ENCODE results near the gene CEPT1. TPM values are rescaled to one million over a fixed set of nuclear protein-coding genes. Genes with fewer than 3 reads are reported as not detected.

The CEPT1 gene
- polyA plus RNA-seq, 3 donors: 20.8 to 44.3 (median 26.9) TPM

DNA sequence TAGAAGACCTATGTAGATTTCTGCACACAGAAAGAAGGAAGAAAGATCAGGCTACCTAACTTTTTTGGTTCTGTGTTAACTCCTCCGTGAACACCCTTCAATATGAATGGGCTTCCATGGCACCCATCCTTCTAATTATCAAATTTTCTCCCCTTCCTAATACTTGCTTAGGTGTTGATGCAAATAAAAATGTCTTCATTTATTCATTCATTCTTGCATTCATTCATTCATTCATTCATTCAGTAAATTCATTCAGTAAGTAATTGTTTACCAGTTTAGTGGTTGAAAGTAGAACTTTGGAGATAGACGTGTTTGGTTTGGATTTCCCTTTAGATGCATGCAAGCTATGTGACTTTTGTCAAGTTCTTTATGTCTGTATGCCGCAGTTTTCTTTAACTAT is 92.1 kb downstream of the CEPT1 start:
- no CpG with 5 or more reads among the region's 3 CpGs for WGBS (ENCODE audit: insufficient coverage)
- no peaks in the 10 kb centered on the region for H3K36me3 Mint-ChIP-seq
- H3K4me2 ChIP-seq (replicated peaks; ENCODE audit: extremely low read depth, low read length, poor library complexity, severe bottlenecking): no peak overlapping the region
- H3K27me3 ChIP-seq (ENCODE audit: control insufficient read depth in 2 of 2, insufficient read depth in 2 of 2, low read length in 2 of 2): peaks cover 2 to 6% of the 10 kb centered on the region in 2 donors
- no peak overlapping the region for H3K4me3 Mint-ChIP-seq
- no peak overlapping the region for H2AFZ ChIP-seq (ENCODE audit: insufficient read depth, low read depth, low read length, poor library complexity, severe bottlenecking)
- no peaks in the 10 kb centered on the region for H4K20me1 ChIP-seq (ENCODE audit: insufficient read depth, low read length)
- TF ChIP-seq, protein P1, sequence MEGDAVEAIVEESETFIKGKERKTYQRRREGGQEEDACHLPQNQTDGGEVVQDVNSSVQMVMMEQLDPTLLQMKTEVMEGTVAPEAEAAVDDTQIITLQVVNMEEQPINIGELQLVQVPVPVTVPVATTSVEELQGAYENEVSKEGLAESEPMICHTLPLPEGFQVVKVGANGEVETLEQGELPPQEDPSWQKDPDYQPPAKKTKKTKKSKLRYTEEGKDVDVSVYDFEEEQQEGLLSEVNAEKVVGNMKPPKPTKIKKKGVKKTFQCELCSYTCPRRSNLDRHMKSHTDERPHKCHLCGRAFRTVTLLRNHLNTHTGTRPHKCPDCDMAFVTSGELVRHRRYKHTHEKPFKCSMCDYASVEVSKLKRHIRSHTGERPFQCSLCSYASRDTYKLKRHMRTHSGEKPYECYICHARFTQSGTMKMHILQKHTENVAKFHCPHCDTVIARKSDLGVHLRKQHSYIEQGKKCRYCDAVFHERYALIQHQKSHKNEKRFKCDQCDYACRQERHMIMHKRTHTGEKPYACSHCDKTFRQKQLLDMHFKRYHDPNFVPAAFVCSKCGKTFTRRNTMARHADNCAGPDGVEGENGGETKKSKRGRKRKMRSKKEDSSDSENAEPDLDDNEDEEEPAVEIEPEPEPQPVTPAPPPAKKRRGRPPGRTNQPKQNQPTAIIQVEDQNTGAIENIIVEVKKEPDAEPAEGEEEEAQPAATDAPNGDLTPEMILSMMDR (IDR thresholded peaks at IDR 0.05): no peak
- no peaks in the 10 kb centered on the region for H3K9me3 ChIP-seq (replicated peaks in 1 of 2; ENCODE audit: control insufficient read depth in 1 of 2, insufficient read depth in 1 of 2, low read length in 2 of 2)
- H3K27ac Mint-ChIP-seq: no peak overlapping the region
- no peak for DNase-seq
- H3K9ac ChIP-seq (ENCODE audit: insufficient read depth, low read length, poor library complexity, severe bottlenecking): no peak overlapping the region
- intact Hi-C loops (cut with micrococcal nuclease): no loop called here
- H3K4me1 ChIP-seq (ENCODE audit: control insufficient read depth in 1 of 2, insufficient read depth in 2 of 2, low read length in 2 of 2): peaks cover 12 to 15% of the 10 kb centered on the region in 2 donors
- H3K4me1 Mint-ChIP-seq: peaks cover 16% of the 10 kb centered on the region
- peaks cover 0 to 2% (median 0%) of the 10 kb centered on the region in 7 donors for H3K9me3 Mint-ChIP-seq
- no peak overlapping the region for H3K27ac ChIP-seq (ENCODE audit: low read depth in 1 of 2, low read length in 2 of 2)
- no peak overlapping the region for H3K4me3 ChIP-seq (replicated peaks in 1 of 3; ENCODE audit: low read depth in 2 of 3, low read length in 3 of 3)
- no peaks in the 10 kb centered on the region for H3K36me3 ChIP-seq (replicated peaks in 1 of 2; ENCODE audit: control insufficient read depth in 1 of 2, insufficient read depth in 2 of 2, low read length in 2 of 2)
- H3K79me2 ChIP-seq (ENCODE audit: insufficient read depth, low read length): no peaks in the 10 kb centered on the region
- peaks cover 4 to 17% (median 7%) of the 10 kb centered on the region in 3 donors for H3K27me3 Mint-ChIP-seq (ENCODE audit: low read depth in 3 of 3)

DNA sequence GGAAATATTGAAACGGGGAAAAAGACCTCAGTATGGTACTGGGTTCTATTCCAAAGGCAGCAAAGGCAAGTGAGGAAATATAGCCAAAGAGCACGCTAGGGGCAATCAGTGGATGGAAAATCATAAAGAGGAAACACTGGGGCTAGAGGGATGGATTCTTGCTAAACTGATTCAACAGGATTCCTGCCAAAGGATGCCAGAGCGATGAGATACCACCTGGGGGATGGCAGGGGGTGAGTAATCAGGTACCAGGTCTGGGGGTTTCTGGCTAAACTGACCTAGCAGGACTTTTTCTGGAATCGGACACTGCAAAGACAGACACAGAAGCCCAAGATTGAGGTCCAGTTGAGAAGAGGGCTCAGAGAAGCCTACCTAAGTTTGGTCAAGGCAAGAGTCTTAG is 94.2 kb downstream of the CEPT1 start:
- Histone ChIP-seq H3K4me2 (replicated peaks; ENCODE audit: extremely low read depth, low read length, poor library complexity, severe bottlenecking) (no peak overlapping the region), H4K20me1 (ENCODE audit: insufficient read depth, low read length) (no peaks in the 10 kb centered on the region), H3K4me1 (ENCODE audit: control insufficient read depth in 1 of 2, insufficient read depth in 2 of 2, low read length in 2 of 2) (no peaks in the 10 kb centered on the region), H3K27ac (ENCODE audit: low read depth in 1 of 2, low read length in 2 of 2) (no peak overlapping the region), H3K9me3 (replicated peaks in 1 of 2; ENCODE audit: control insufficient read depth in 1 of 2, insufficient read depth in 1 of 2, low read length in 2 of 2) (no peaks in the 10 kb centered on the region), H3K36me3 (replicated peaks in 1 of 2; ENCODE audit: control insufficient read depth in 1 of 2, insufficient read depth in 2 of 2, low read length in 2 of 2) (no peaks in the 10 kb centered on the region), H3K4me3 (replicated peaks in 1 of 3; ENCODE audit: low read depth in 2 of 3, low read length in 3 of 3) (no peak overlapping the region), H2AFZ (ENCODE audit: insufficient read depth, low read depth, low read length, poor library complexity, severe bottlenecking) (no peak overlapping the region), H3K9ac (ENCODE audit: insufficient read depth, low read length, poor library complexity, severe bottlenecking) (no peak overlapping the region), H3K27me3 (ENCODE audit: control insufficient read depth in 2 of 2, insufficient read depth in 2 of 2, low read length in 2 of 2) (peaks cover 2 to 6% of the 10 kb centered on the region in 2 donors), H3K79me2 (ENCODE audit: insufficient read depth, low read length) (no peaks in the 10 kb centered on the region)
- intact Hi-C loops (cut with micrococcal nuclease): no loop called here
- Mint-ChIP-seq H3K4me1 (peaks cover 3% of the 10 kb centered on the region), H3K9me3 (peaks cover 0 to 2% (median 0%) of the 10 kb centered on the region in 7 donors), H3K36me3 (no peaks in the 10 kb centered on the region), H3K4me3 (no peak overlapping the region), H3K27me3 (ENCODE audit: low read depth in 3 of 3) (peaks cover 6 to 20% (median 7%) of the 10 kb centered on the region in 3 donors), H3K27ac (peak overlapping the region in 1 of 7 donors; percentile 22)
- no peak for DNase-seq
- TF ChIP-seq, protein P1 (IDR thresholded peaks at IDR 0.05): no peak
- 97% methylated on average over 3 of the region's 4 CpGs for WGBS (ENCODE audit: insufficient coverage)

Small RNA genes within 50 kb of the gene (small RNA-seq; reads per million reads assigned to genes)
- gene AL355816.1 (ENCODE audit: insufficient read length, low read depth): not detected

Other genes starting within 250 kb of the CEPT1 start
- 1 to 10 TPM; 1.8 to 8.2 (median 4.0) TPM for gene LRIF1, start 176.3 kb upstream of the CEPT1 start, polyA plus RNA-seq
- gene DRAM2, start 130 bp upstream of the CEPT1 start, polyA plus RNA-seq: 100 to 1,000 TPM in 2 of 3 donors, 10 to 100 TPM in 1; 85.9 to 204 (median 190) TPM
- 10 to 100 TPM; 19.1 to 24.0 (median 22.4) TPM for gene DENND2D, start 60.4 kb downstream of the CEPT1 start, polyA plus RNA-seq
- gene CHI3L2, start 87.5 kb downstream of the CEPT1 start, polyA plus RNA-seq: 1 to 10 TPM; 1.2 to 9.9 (median 1.4) TPM
- not detected for gene CHIA, start 150.6 kb downstream of the CEPT1 start, polyA plus RNA-seq

Measured in CD14-positive monocyte (primary cell).